ENCODE measurements around the gene SOX18.

GRCh38 chr20:64091340-64091739, 41.9 kb upstream of the SOX18 start:
- TF ChIP-seq CTCF (IDR thresholded peaks at IDR 0.05): no peak
- no peak for TF ChIP-seq POLR2AphosphoS5 (IDR thresholded peaks at IDR 0.05)
- TF ChIP-seq EP300 (IDR thresholded peaks at IDR 0.05): no peak
